Measurements from ENCODE around the gene CCDC47.

CCDC47 gene

GRCh38 chr17:63774969-63775265 lies 1.5 kb upstream of the CCDC47 start:
- Histone ChIP-seq H3K14ac (ENCODE audit: low read length) (no peak overlapping the region), H4K8ac (ENCODE audit: low read depth, low read length) (no peak overlapping the region), H3K79me2 (ENCODE audit: control insufficient read depth, insufficient read depth, low read length, poor library complexity) (peaks cover 33% of the 10 kb centered on the region), H4K91ac (ENCODE audit: low read depth, low read length) (no peak overlapping the region), H3K9me3 (ENCODE audit: insufficient read depth, low read depth, low read length) (no peaks in the 10 kb centered on the region), H3K4me3 (ENCODE audit: low read depth, low read length) (peak overlapping the region; percentile 58), H3K23ac (ENCODE audit: low read length) (no peak overlapping the region), H2BK12ac (ENCODE audit: low read length) (no peak overlapping the region), H3K27ac (ENCODE audit: low read depth, low read length) (no peak overlapping the region), H3K4me1 (ENCODE audit: control insufficient read depth in 1 of 2, insufficient read depth in 2 of 2, low read length in 2 of 2) (peaks cover 3 to 4% of the 10 kb centered on the region in 2 experiments), H2BK5ac (ENCODE audit: low read depth, low read length, poor library complexity) (no peak overlapping the region), H3K9ac (ENCODE audit: low read length) (peak overlapping the region; percentile 89), H2AK5ac (ENCODE audit: low read length) (no peak overlapping the region), H2AFZ (ENCODE audit: insufficient read depth, low read length, poor library complexity) (no peak overlapping the region), H3K4me2 (ENCODE audit: low read length) (peak overlapping the region; percentile 75), H3K18ac (ENCODE audit: low read length) (no peak overlapping the region), H4K12ac (ENCODE audit: low read depth, low read length) (no peak overlapping the region), H3K36me3 (ENCODE audit: control insufficient read depth in 1 of 2, insufficient read depth in 2 of 2, low read length in 2 of 2) (peaks cover 9 to 15% of the 10 kb centered on the region in 2 experiments), H3K4ac (ENCODE audit: low read depth, low read length) (peak overlapping the region; percentile 83), H3K79me1 (ENCODE audit: low read length) (peaks cover 12% of the 10 kb centered on the region), H2BK120ac (ENCODE audit: insufficient read depth, low read length, poor library complexity) (no peak overlapping the region), H3K27me3 (ENCODE audit: insufficient read depth, low read length) (no peaks in the 10 kb centered on the region)
- DNase-seq, result no peak
- no CpG with 5 or more reads among the region's 4 CpGs for WGBS (ENCODE audit: extremely low coverage, insufficient coverage, insufficient read length)

- peaks cover 30% of the 10 kb centered on the region for H3K79me2 ChIP-seq (ENCODE audit: control insufficient read depth, insufficient read depth, low read length, poor library complexity)
- peak within 1 kb of the TSS; percentile 83 for H4K8ac ChIP-seq (ENCODE audit: low read depth, low read length)
- peak within 1 kb of the TSS; percentile 95 for H3K27ac ChIP-seq (ENCODE audit: low read depth, low read length)
- peaks cover 9 to 14% of the 10 kb centered on the region in 2 experiments for H3K36me3 ChIP-seq (ENCODE audit: control insufficient read depth in 1 of 2, insufficient read depth in 2 of 2, low read length in 2 of 2)
- peak within 1 kb of the TSS; percentile 96 for H3K4me2 ChIP-seq (ENCODE audit: low read length)
- H4K12ac ChIP-seq (ENCODE audit: low read depth, low read length), result peak within 1 kb of the TSS; percentile 93
- H3K23ac ChIP-seq (ENCODE audit: low read length), result no peak within 1 kb of the TSS
- H2BK12ac ChIP-seq (ENCODE audit: low read length), result no peak within 1 kb of the TSS
- H3K9ac ChIP-seq (ENCODE audit: low read length), result peak within 1 kb of the TSS; percentile 89
- H3K27me3 ChIP-seq (ENCODE audit: insufficient read depth, low read length), result no peaks in the 10 kb centered on the region
- H3K18ac ChIP-seq (ENCODE audit: low read length), result peak within 1 kb of the TSS; percentile 94
- H4K91ac ChIP-seq (ENCODE audit: low read depth, low read length), result peak within 1 kb of the TSS; percentile 87
- peak within 1 kb of the TSS; percentile 83 for H3K4ac ChIP-seq (ENCODE audit: low read depth, low read length)
- H3K4me3 ChIP-seq (ENCODE audit: low read depth, low read length), result peak within 1 kb of the TSS; percentile 96
- peak within 1 kb of the TSS; percentile 65 for H2BK120ac ChIP-seq (ENCODE audit: insufficient read depth, low read length, poor library complexity)
- H2AK5ac ChIP-seq (ENCODE audit: low read length), result peak within 1 kb of the TSS; percentile 45
- H3K4me1 ChIP-seq (ENCODE audit: control insufficient read depth in 1 of 2, insufficient read depth in 2 of 2, low read length in 2 of 2), result peaks cover 2 to 4% of the 10 kb centered on the region in 2 experiments
- peak within 1 kb of the TSS; percentile 78 for H2BK5ac ChIP-seq (ENCODE audit: low read depth, low read length, poor library complexity)
- H2AFZ ChIP-seq (ENCODE audit: insufficient read depth, low read length, poor library complexity), result peak within 1 kb of the TSS; percentile 84
- H3K79me1 ChIP-seq (ENCODE audit: low read length), result peaks cover 12% of the 10 kb centered on the region
- DNase-seq, result peak; percentile 33 to 40
- H3K9me3 ChIP-seq (ENCODE audit: insufficient read depth, low read depth, low read length), result no peaks in the 10 kb centered on the region
- peak within 1 kb of the TSS; percentile 88 for H3K14ac ChIP-seq (ENCODE audit: low read length)
- no CpG with 5 or more reads among the region's 67 CpGs for WGBS (ENCODE audit: extremely low coverage, insufficient coverage, insufficient read length)
Observed at GRCh38 chr17:63774141-63774968, 958 bp upstream of the CCDC47 start, which contains the start of gene DDX42. DDX42 (plus strand) TSS chr17:63774170; CDS start chr17:63787050, 12,880 bp downstream.

DNA sequence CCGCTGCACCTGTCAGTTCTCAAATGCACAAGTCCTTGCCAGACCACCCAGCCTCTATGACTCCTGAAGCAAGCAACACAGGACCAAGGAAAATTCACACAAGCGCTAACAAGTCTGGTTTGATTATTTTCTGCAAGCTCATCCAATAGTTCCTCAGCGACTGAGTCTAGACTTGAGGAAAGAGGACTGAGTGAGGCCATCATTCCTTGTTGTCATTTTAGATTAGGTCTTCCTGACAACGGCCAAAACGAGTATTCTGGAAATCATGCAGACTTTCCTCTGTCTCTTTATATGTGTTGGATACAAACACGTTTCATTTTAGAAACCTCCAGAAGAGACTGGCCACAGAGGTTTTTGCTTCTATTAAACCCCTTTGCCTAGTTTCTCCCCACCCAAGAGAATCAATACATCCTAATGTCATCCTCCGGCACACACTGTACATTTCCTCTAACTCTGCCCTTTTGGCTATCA lies 561 bp downstream of the CCDC47 start:
- Histone ChIP-seq H4K91ac (ENCODE audit: low read depth, low read length) (peak overlapping the region; percentile 67), H3K79me1 (ENCODE audit: low read length) (peaks cover 12% of the 10 kb centered on the region), H3K27me3 (ENCODE audit: insufficient read depth, low read length) (no peaks in the 10 kb centered on the region), H2BK12ac (ENCODE audit: low read length) (no peak overlapping the region), H3K4me1 (ENCODE audit: control insufficient read depth in 1 of 2, insufficient read depth in 2 of 2, low read length in 2 of 2) (peaks cover 0 to 4% of the 10 kb centered on the region in 2 experiments), H3K18ac (ENCODE audit: low read length) (peak overlapping the region; percentile 22), H3K4me3 (ENCODE audit: low read depth, low read length) (peak overlapping the region; percentile 94), H2AFZ (ENCODE audit: insufficient read depth, low read length, poor library complexity) (peak overlapping the region; percentile 84), H4K8ac (ENCODE audit: low read depth, low read length) (peak overlapping the region; percentile 67), H3K14ac (ENCODE audit: low read length) (peak overlapping the region; percentile 49), H2BK120ac (ENCODE audit: insufficient read depth, low read length, poor library complexity) (peak overlapping the region; percentile 16), H3K23ac (ENCODE audit: low read length) (no peak overlapping the region), H2BK5ac (ENCODE audit: low read depth, low read length, poor library complexity) (peak overlapping the region; percentile 23), H3K4ac (ENCODE audit: low read depth, low read length) (peak overlapping the region; percentile 85), H3K27ac (ENCODE audit: low read depth, low read length) (peak overlapping the region; percentile 68), H3K36me3 (ENCODE audit: control insufficient read depth in 1 of 2, insufficient read depth in 2 of 2, low read length in 2 of 2) (peaks cover 5 to 7% of the 10 kb centered on the region in 2 experiments), H3K9me3 (ENCODE audit: insufficient read depth, low read depth, low read length) (no peaks in the 10 kb centered on the region), H3K4me2 (ENCODE audit: low read length) (peak overlapping the region; percentile 96), H2AK5ac (ENCODE audit: low read length) (no peak overlapping the region), H3K79me2 (ENCODE audit: control insufficient read depth, insufficient read depth, low read length, poor library complexity) (peaks cover 28% of the 10 kb centered on the region), H3K9ac (ENCODE audit: low read length) (peak overlapping the region; percentile 89), H4K12ac (ENCODE audit: low read depth, low read length) (no peak overlapping the region)
- no CpG with 5 or more reads among the region's 7 CpGs for WGBS (ENCODE audit: extremely low coverage, insufficient coverage, insufficient read length)
- peak in 1 of 2 donors; percentile 32 for DNase-seq

DNA sequence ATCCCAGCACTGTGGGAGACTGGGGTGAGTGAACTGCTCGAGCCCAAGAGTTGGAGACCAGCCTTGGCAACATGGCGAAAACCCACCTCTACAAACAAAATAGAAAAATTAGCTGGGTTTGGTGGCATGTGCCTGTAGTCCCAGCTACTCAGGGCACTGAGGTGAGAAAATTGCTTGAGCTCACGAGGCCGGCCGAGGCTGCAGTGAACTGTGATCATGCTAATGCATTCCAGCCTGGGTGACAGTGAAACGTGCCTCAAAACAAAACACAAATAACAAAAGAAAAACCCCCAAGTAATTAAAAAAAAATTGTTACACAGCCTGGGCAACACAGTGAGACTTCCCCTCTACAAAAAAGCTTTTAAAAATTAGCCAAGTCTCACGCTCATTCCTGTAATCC lies 5.0 kb downstream of the CCDC47 start:
- Histone ChIP-seq H3K27me3 (ENCODE audit: insufficient read depth, low read length) (no peaks in the 10 kb centered on the region), H3K14ac (ENCODE audit: low read length) (no peak overlapping the region), H3K9ac (ENCODE audit: low read length) (no peak overlapping the region), H2BK120ac (ENCODE audit: insufficient read depth, low read length, poor library complexity) (no peak overlapping the region), H2AK5ac (ENCODE audit: low read length) (no peak overlapping the region), H3K4me1 (ENCODE audit: control insufficient read depth in 1 of 2, insufficient read depth in 2 of 2, low read length in 2 of 2) (peaks cover 0 to 2% of the 10 kb centered on the region in 2 experiments), H3K27ac (ENCODE audit: low read depth, low read length) (no peak overlapping the region), H2AFZ (ENCODE audit: insufficient read depth, low read length, poor library complexity) (no peak overlapping the region), H3K4me3 (ENCODE audit: low read depth, low read length) (no peak overlapping the region), H3K4ac (ENCODE audit: low read depth, low read length) (peak overlapping the region; percentile 97), H3K36me3 (ENCODE audit: control insufficient read depth in 1 of 2, insufficient read depth in 2 of 2, low read length in 2 of 2) (peaks cover 6% of the 10 kb centered on the region in 2 experiments), H3K23ac (ENCODE audit: low read length) (no peak overlapping the region), H4K12ac (ENCODE audit: low read depth, low read length) (no peak overlapping the region), H3K18ac (ENCODE audit: low read length) (no peak overlapping the region), H4K8ac (ENCODE audit: low read depth, low read length) (no peak overlapping the region), H3K79me2 (ENCODE audit: control insufficient read depth, insufficient read depth, low read length, poor library complexity) (peaks cover 10% of the 10 kb centered on the region), H3K4me2 (ENCODE audit: low read length) (no peak overlapping the region), H3K9me3 (ENCODE audit: insufficient read depth, low read depth, low read length) (no peaks in the 10 kb centered on the region), H2BK12ac (ENCODE audit: low read length) (peak overlapping the region; percentile 22), H2BK5ac (ENCODE audit: low read depth, low read length, poor library complexity) (no peak overlapping the region), H4K91ac (ENCODE audit: low read depth, low read length) (no peak overlapping the region), H3K79me1 (ENCODE audit: low read length) (peaks cover 3% of the 10 kb centered on the region)
- no CpG with 5 or more reads among the region's 7 CpGs for WGBS (ENCODE audit: extremely low coverage, insufficient coverage, insufficient read length)
- DNase-seq, result peak; percentile 4 to 43

Measured in trophoblast cell (in vitro differentiated cells and primary cell).